HG02973 (cell line): Measurements from ENCODE around the gene RXRA.

ENCODE experiments used
- ATAC-seq: cut with Tn5 transposase; IDR thresholded peaks from one replicate; pipeline ENCODE4 v1.9.1; 2021; ENCODE audit warnings: moderate library complexity; ENCODE audit not compliant: unreplicated experiment

Gene RXRA

GRCh38 chr9:134322781-134323241 is 3.4 kb upstream of the RXRA start:
- no peak for ATAC-seq

- no peak for ATAC-seq
Observed at GRCh38 chr9:134323741-134324358, 2.4 kb upstream of the RXRA start.

GRCh38 chr9:134324359-134325095 is 1.7 kb upstream of the RXRA start:
- no peak for ATAC-seq

GRCh38 chr9:134325096-134325812 is 1.0 kb upstream of the RXRA start:
- no peak for ATAC-seq

- no peak for ATAC-seq
Observed at GRCh38 chr9:134326724-134327601, 708 bp downstream of the RXRA start.

- no peak for ATAC-seq
Observed at GRCh38 chr9:134327671-134328231, 1.5 kb downstream of the RXRA start.

GRCh38 chr9:134328341-134328840 is 2.1 kb downstream of the RXRA start:
- ATAC-seq: no peak

- ATAC-seq: no peak
Observed at GRCh38 chr9:134328841-134329575, 2.8 kb downstream of the RXRA start.

- ATAC-seq: no peak
Observed at GRCh38 chr9:134329576-134329855, 3.3 kb downstream of the RXRA start.

GRCh38 chr9:134329886-134330285 is 3.6 kb downstream of the RXRA start:
- ATAC-seq: no peak

GRCh38 chr9:134330590-134330989 is 4.3 kb downstream of the RXRA start:
- no peak for ATAC-seq

- no peak for ATAC-seq
Observed at GRCh38 chr9:134331186-134332025, 5.2 kb downstream of the RXRA start.

GRCh38 chr9:134332266-134332665 is 6.0 kb downstream of the RXRA start:
- ATAC-seq: no peak

- no peak for ATAC-seq
Observed at GRCh38 chr9:134332841-134333233, 6.6 kb downstream of the RXRA start.

GRCh38 chr9:134333234-134333873 is 7.1 kb downstream of the RXRA start:
- ATAC-seq: no peak

GRCh38 chr9:134333874-134334581 is 7.8 kb downstream of the RXRA start:
- no peak for ATAC-seq

- no peak for ATAC-seq
Observed at GRCh38 chr9:134335061-134335460, 8.8 kb downstream of the RXRA start.
